K562 (cell line): ENCODE results near the gene USP12. TPM values are rescaled to one million over a fixed set of nuclear protein-coding genes. Genes with fewer than 3 reads are reported as not detected.

Source experiments
- HCFC1 ChIP-seq: IDR thresholded peaks from 2 replicates; pipeline ENCODE4 v1.6.1; 2012; ENCODE audit warnings: low read depth, low read length, improper control_type of control experiment
- JUNB ChIP-seq: fragments of 450-650 bp; formaldehyde crosslinking; conservative IDR thresholded peaks from 2 replicates; pipeline ENCODE4 v1.4.0; 2020; ENCODE audit warnings: mild to moderate bottlenecking
- RREB1 ChIP-seq: fragments of 250-450 bp; sonication (Bioruptor Pico); IDR thresholded peaks from 2 replicates; pipeline ENCODE4 v1.4.0; 2020
- STAT5B ChIP-seq: fragments of 250-450 bp; sonication (Bioruptor Pico); IDR thresholded peaks from 2 replicates; pipeline ENCODE4 v1.8.0; 2021; ENCODE audit warnings: mild to moderate bottlenecking, inconsistent platforms
- TAF9B ChIP-seq: fragments of 450-650 bp; IDR thresholded peaks from 2 replicates; pipeline ENCODE4 v1.6.1; 2018; ENCODE audit warnings: mild to moderate bottlenecking; ENCODE audit not compliant: partially characterized antibody
- TCF15 ChIP-seq: fragments of 250-450 bp; sonication (Bioruptor Pico); IDR thresholded peaks from 2 replicates; pipeline ENCODE4 v1.8.0; 2022; ENCODE audit warnings: moderate library complexity, mild to moderate bottlenecking, inconsistent platforms
- TGIF2 ChIP-seq: sonication (generic); formaldehyde crosslinking; IDR thresholded peaks from 2 replicates; pipeline ENCODE4 v1.8.1; 2022; ENCODE audit warnings: mild to moderate bottlenecking, missing genetic modification reagents, moderate library complexity
- ZNF232 ChIP-seq: sonication (generic); formaldehyde crosslinking; IDR thresholded peaks from 2 replicates; pipeline ENCODE4 v1.8.0; 2022; ENCODE audit warnings: mild to moderate bottlenecking, missing genetic modification reagents
- polyA plus RNA-seq, 8 experiments: library from polyadenylated mRNA; depleted of rRNA in 4 of 8; stranded (reverse) in 5 of 8; unstranded in 3 of 8; fragments of >200 nt; fragmentation: Nextera tagmentation in 2 of 8; fragmentation: Illumina TruSeq in 1 of 8; extraction: Ambion mirVana in 2 of 8; extraction: Trizol in 1 of 8; gene quantifications; 2 replicates each; pipeline versions ENCODE4 v1.2.1 to v1.2.3, GENCODE V29; 2011 to 2014; ENCODE audit warnings: inconsistent platforms in 1 of 8, missing spikeins in 1 of 8
- total RNA-seq, 7 experiments: library from RNA; depleted of rRNA in 6 of 7; stranded (reverse); fragments of >200 nt in 6 of 7; fragmentation: Illumina TruSeq in 2 of 7; extraction: Trizol in 2 of 7; gene quantifications; 2 replicates each; pipeline versions ENCODE4 v1.2.1 to v1.2.3, GENCODE V29; 2011 to 2021; ENCODE audit warnings: low replicate concordance in 1 of 7

Gene USP12
- total and polyA plus RNA-seq, 9 of the 15 experiments (the other 6 are each of a cell fraction or from before 2014, with no cell fraction given): 1.8 to 20.5 (median 13.3) TPM

- TF ChIP-seq TCF15 (CRISPR knock-in tag) (no peak), ZNF232 (CRISPR knock-in tag) (no peak), TAF9B (no peak), STAT5B (no peak), RREB1 (CRISPR knock-in tag) (no peak), HCFC1 (no peak), JUNB (CRISPR knock-in tag) (no peak), TGIF2 (no peak)
Observed at GRCh38 chr13:27120811-27121210, 50.8 kb downstream of the USP12 start (continued).
